Nephron progenitor cell (in vitro differentiated cells): Measurements from ENCODE around the gene NGEF.

Source experiments
- DNase-seq: peaks from one replicate; pipeline ENCODE4 v3.0.0; 2021
- H3K27ac Mint-ChIP-seq: 2 replicates; pipeline ENCODE4 v1.8.0; 2021; ENCODE audit warnings: mild to moderate bottlenecking, moderate library complexity, mixed read lengths
- H3K27me3 Mint-ChIP-seq: 2 replicates; pipeline ENCODE4 v1.8.0; 2021; ENCODE audit warnings: mild to moderate bottlenecking, low read depth, mixed read lengths; ENCODE audit not compliant: poor library complexity
- H3K36me3 Mint-ChIP-seq: 2 replicates; pipeline ENCODE4 v1.8.0; 2021; ENCODE audit warnings: low read depth, mixed read lengths
- H3K4me1 Mint-ChIP-seq: 2 replicates; pipeline ENCODE4 v1.8.0; 2021; ENCODE audit warnings: mixed read lengths
- H3K4me3 Mint-ChIP-seq: 2 replicates; pipeline ENCODE4 v1.8.0; 2021; ENCODE audit warnings: mild to moderate bottlenecking, moderate library complexity, mixed read lengths
- H3K9me3 Mint-ChIP-seq: 2 replicates; pipeline ENCODE4 v1.8.0; 2021; ENCODE audit warnings: mild to moderate bottlenecking, moderate library complexity, mixed read lengths
- TF ChIP-seq, protein P1 (sequence below): fragments of 200-600 bp; sonication (generic); IDR thresholded peaks from 2 replicates; pipeline ENCODE4 v1.5.0; 2021; ENCODE audit warnings: antibody characterized with exemption

NGEF gene

DNA sequence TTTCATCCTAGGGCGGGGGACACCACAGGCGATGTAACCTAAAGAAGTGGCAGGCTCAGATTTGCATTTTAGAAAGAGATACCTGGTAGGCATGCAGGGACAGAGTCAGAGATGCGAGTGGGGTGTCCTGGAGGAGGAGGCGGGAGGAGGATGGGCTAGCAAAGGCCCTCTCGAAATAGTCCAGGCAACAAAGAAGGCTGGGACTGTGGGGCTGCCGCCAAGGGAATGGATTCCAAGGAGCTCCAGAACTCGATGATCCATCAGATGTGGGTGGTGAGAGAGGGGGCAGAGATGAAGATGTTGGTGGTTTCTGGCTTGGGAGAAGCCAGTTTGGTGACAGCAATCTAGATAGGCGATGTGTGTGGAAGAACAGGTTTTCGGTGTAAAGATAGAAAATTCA is 34.6 kb upstream of the NGEF start:
- TF ChIP-seq, protein P1, sequence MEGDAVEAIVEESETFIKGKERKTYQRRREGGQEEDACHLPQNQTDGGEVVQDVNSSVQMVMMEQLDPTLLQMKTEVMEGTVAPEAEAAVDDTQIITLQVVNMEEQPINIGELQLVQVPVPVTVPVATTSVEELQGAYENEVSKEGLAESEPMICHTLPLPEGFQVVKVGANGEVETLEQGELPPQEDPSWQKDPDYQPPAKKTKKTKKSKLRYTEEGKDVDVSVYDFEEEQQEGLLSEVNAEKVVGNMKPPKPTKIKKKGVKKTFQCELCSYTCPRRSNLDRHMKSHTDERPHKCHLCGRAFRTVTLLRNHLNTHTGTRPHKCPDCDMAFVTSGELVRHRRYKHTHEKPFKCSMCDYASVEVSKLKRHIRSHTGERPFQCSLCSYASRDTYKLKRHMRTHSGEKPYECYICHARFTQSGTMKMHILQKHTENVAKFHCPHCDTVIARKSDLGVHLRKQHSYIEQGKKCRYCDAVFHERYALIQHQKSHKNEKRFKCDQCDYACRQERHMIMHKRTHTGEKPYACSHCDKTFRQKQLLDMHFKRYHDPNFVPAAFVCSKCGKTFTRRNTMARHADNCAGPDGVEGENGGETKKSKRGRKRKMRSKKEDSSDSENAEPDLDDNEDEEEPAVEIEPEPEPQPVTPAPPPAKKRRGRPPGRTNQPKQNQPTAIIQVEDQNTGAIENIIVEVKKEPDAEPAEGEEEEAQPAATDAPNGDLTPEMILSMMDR, result no peak
- peaks cover 16% of the 10 kb centered on the region for H3K4me1 Mint-ChIP-seq
- peaks cover 54% of the 10 kb centered on the region for H3K27me3 Mint-ChIP-seq
- no peak overlapping the region for H3K27ac Mint-ChIP-seq
- no peak overlapping the region for H3K4me3 Mint-ChIP-seq
- no peak for DNase-seq
- H3K36me3 Mint-ChIP-seq, result no peaks in the 10 kb centered on the region
- no peaks in the 10 kb centered on the region for H3K9me3 Mint-ChIP-seq

DNA sequence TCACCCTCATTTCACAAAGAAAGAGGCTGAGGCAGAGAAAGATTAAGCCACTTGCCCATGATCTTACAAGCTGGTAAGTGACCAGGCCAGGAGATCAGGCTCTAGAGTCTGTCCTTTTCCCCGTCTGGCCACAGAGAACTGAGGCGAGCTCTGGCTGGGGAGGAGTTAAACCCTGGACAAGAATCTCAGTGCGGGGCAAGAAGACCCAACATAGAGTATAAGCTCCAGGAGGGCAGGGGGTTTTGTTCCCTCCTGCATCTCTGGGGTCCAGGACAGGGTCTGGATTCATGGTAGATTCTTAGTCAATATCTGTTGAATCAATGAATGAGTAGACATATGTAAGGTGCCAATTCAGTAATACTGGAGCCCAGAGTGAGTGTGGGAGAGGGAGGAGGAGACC is 34.1 kb upstream of the NGEF start:
- H3K4me3 Mint-ChIP-seq, result no peak overlapping the region
- H3K27me3 Mint-ChIP-seq, result peaks cover 54% of the 10 kb centered on the region
- TF ChIP-seq, protein P1, result no peak
- H3K4me1 Mint-ChIP-seq, result peaks cover 16% of the 10 kb centered on the region
- no peak for DNase-seq
- no peaks in the 10 kb centered on the region for H3K36me3 Mint-ChIP-seq
- H3K9me3 Mint-ChIP-seq, result no peaks in the 10 kb centered on the region
- no peak overlapping the region for H3K27ac Mint-ChIP-seq

DNA sequence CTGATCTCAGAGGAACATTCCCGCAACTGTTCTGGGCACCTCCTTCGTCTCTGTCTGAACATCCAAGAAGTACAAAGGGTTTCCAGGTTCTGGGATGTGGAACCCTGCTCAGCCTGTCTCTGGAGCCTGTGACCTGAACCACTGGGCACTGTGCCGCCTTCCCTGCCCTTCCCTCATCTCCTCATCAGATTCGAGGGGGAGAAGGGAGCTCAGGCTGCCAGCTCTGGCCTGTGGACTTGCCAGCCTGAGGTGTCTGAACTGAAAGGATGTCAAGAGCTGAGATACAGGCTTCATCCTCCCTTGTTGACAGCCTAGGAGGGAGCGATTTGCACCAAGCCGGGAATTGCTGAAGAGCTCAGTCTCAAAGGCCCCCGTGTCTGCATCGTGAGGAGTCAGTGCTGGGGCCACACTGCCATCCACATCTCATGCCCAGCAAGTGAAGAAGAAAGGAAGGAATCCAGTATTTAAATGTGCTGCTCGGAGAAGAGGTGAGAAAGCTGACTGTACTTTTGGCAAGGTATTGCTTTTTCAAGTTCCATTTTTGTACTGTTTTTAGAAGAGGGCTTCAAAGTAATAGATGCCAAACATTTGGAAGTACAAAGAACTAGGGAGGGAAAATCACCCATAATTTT is 32.0 kb upstream of the NGEF start:
- H3K27me3 Mint-ChIP-seq, result peaks cover 40% of the 10 kb centered on the region
- H3K9me3 Mint-ChIP-seq, result no peaks in the 10 kb centered on the region
- no peaks in the 10 kb centered on the region for H3K4me1 Mint-ChIP-seq
- no peak overlapping the region for H3K27ac Mint-ChIP-seq
- DNase-seq, result no peak
- H3K36me3 Mint-ChIP-seq, result no peaks in the 10 kb centered on the region
- no peak overlapping the region for H3K4me3 Mint-ChIP-seq
- TF ChIP-seq, protein P1, result no peak

DNA sequence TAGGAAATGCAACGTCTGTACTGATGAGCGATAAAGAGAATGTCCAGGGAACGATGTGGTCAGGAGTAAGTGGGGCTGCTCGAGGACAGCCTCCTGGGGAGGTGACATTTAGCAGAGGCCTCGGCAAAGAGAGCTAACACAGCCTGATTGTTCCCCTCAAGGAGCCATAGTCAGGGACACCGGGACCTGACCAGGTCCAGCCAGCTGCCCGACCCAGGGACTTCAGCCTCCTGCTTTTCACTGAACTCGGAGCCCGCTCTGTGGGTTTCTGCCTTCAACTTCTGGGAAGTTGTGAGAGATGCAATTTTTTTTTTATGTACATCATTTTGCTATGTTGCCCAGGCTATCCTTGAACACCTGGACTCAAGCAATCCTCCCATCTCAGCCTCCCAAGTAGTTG is 29.5 kb upstream of the NGEF start:
- Mint-ChIP-seq H3K4me1 (no peaks in the 10 kb centered on the region), H3K27ac (no peak overlapping the region), H3K36me3 (no peaks in the 10 kb centered on the region), H3K9me3 (no peaks in the 10 kb centered on the region), H3K27me3 (peaks cover 25% of the 10 kb centered on the region), H3K4me3 (no peak overlapping the region)
- DNase-seq, result no peak
- TF ChIP-seq, protein P1, result no peak

DNA sequence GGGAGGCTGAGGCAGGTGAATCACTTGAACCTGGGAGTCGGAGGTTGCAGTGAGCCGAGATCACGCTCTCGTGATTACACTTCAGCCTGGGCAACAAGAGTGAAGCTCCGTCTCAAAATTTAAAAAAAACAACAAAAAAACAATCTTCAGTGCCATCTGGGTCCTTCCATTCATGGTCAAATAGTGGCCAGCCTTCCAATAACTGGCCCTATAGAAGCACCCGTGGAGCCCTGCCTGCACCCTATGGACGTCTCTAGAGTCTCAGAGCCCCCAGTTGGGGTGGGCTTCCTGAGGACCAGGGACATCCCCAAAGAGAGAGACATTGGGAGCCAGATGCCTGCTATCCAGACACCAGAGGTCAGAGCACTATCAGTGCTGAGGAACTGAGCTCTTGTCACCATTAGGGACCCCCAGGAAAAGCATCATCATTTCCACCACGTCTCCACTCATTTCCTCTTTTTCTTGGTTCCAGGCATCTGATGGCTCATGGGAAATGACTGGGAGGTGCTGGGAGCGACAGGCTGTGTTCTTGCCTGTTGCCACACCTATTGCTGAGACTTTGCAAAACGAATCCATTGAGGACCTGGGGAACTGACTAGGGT is 28.8 kb upstream of the NGEF start:
- Mint-ChIP-seq H3K9me3 (no peaks in the 10 kb centered on the region), H3K4me3 (no peak overlapping the region), H3K27me3 (peaks cover 27% of the 10 kb centered on the region), H3K36me3 (no peaks in the 10 kb centered on the region), H3K27ac (no peak overlapping the region), H3K4me1 (no peaks in the 10 kb centered on the region)
- no peak for DNase-seq
- TF ChIP-seq, protein P1, result no peak

DNA sequence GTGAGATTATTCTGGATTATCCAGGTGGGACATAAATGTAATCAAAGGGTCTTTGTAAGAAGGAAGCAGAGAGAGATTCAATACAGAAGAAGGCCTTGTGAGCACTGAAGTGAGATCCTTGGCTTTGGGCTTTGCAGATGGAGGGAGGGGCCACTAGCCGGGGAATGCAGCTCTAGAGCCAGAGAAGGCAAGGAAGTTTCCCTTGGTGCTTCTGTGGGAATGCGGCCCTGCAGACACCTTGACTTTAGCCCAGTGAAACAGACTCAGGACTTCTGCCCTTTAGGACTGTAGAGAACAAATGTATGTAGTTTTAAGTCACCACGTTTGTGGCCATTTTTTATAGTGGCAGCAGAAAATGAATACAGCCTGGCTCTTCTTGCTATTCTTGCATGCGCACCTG is 27.5 kb upstream of the NGEF start:
- TF ChIP-seq, protein P1, result no peak
- H3K27me3 Mint-ChIP-seq, result peaks cover 23% of the 10 kb centered on the region
- H3K9me3 Mint-ChIP-seq, result no peaks in the 10 kb centered on the region
- H3K4me3 Mint-ChIP-seq, result no peak overlapping the region
- DNase-seq, result no peak
- no peaks in the 10 kb centered on the region for H3K36me3 Mint-ChIP-seq
- H3K27ac Mint-ChIP-seq, result no peak overlapping the region
- H3K4me1 Mint-ChIP-seq, result no peaks in the 10 kb centered on the region
